ENCODE results near the gene ANXA2.

The ANXA2 gene

GRCh38 chr15:60425461-60425860 lies 27.7 kb upstream of the ANXA2 start:
- no peak overlapping the region for H3K4me3 ChIP-seq (ENCODE audit: low read depth, low read length)
- peaks cover 0 to 5% of the 10 kb centered on the region in 2 experiments for H3K36me3 ChIP-seq (ENCODE audit: control insufficient read depth in 1 of 2, insufficient read depth in 2 of 2, low read length in 2 of 2)
- no CpG with 5 or more reads among the region's 2 CpGs for WGBS (ENCODE audit: extremely low coverage, insufficient coverage, insufficient read length)
- no peaks in the 10 kb centered on the region for H3K79me2 ChIP-seq (ENCODE audit: control insufficient read depth, insufficient read depth, low read length, poor library complexity)
- H2BK12ac ChIP-seq (ENCODE audit: low read length): no peak overlapping the region
- no peak overlapping the region for H4K8ac ChIP-seq (ENCODE audit: low read depth, low read length)
- H3K27ac ChIP-seq (ENCODE audit: low read depth, low read length): no peak overlapping the region
- H3K27me3 ChIP-seq (ENCODE audit: insufficient read depth, low read length): no peaks in the 10 kb centered on the region
- no peaks in the 10 kb centered on the region for H3K9me3 ChIP-seq (ENCODE audit: insufficient read depth, low read depth, low read length)
- no peak for DNase-seq
- peaks cover 0 to 4% of the 10 kb centered on the region in 2 experiments for H3K4me1 ChIP-seq (ENCODE audit: control insufficient read depth in 1 of 2, insufficient read depth in 2 of 2, low read length in 2 of 2)
- no peak overlapping the region for H2BK120ac ChIP-seq (ENCODE audit: insufficient read depth, low read length, poor library complexity)
- no peak overlapping the region for H2AFZ ChIP-seq (ENCODE audit: insufficient read depth, low read length, poor library complexity)
- no peak overlapping the region for H3K18ac ChIP-seq (ENCODE audit: low read length)
- H3K4me2 ChIP-seq (ENCODE audit: low read length): no peak overlapping the region
- H4K12ac ChIP-seq (ENCODE audit: low read depth, low read length): no peak overlapping the region
- no peak overlapping the region for H2AK5ac ChIP-seq (ENCODE audit: low read length)
- H3K79me1 ChIP-seq (ENCODE audit: low read length): no peaks in the 10 kb centered on the region
- H4K91ac ChIP-seq (ENCODE audit: low read depth, low read length): no peak overlapping the region
- H3K9ac ChIP-seq (ENCODE audit: low read length): no peak overlapping the region
- no peak overlapping the region for H3K14ac ChIP-seq (ENCODE audit: low read length)
- no peak overlapping the region for H2BK5ac ChIP-seq (ENCODE audit: low read depth, low read length, poor library complexity)
- H3K4ac ChIP-seq (ENCODE audit: low read depth, low read length): no peak overlapping the region
- H3K23ac ChIP-seq (ENCODE audit: low read length): no peak overlapping the region

- H3K4me2 ChIP-seq (ENCODE audit: low read length): no peak overlapping the region
- no peak overlapping the region for H3K4me3 ChIP-seq (ENCODE audit: low read depth, low read length)
- H4K91ac ChIP-seq (ENCODE audit: low read depth, low read length): no peak overlapping the region
- no peak overlapping the region for H3K4ac ChIP-seq (ENCODE audit: low read depth, low read length)
- H2BK5ac ChIP-seq (ENCODE audit: low read depth, low read length, poor library complexity): no peak overlapping the region
- no CpG with 5 or more reads among the region's 1 CpG for WGBS (ENCODE audit: extremely low coverage, insufficient coverage, insufficient read length)
- no peaks in the 10 kb centered on the region for H3K79me1 ChIP-seq (ENCODE audit: low read length)
- no peak overlapping the region for H4K8ac ChIP-seq (ENCODE audit: low read depth, low read length)
- no peak overlapping the region for H2BK12ac ChIP-seq (ENCODE audit: low read length)
- H3K23ac ChIP-seq (ENCODE audit: low read length): no peak overlapping the region
- H3K79me2 ChIP-seq (ENCODE audit: control insufficient read depth, insufficient read depth, low read length, poor library complexity): no peaks in the 10 kb centered on the region
- H4K12ac ChIP-seq (ENCODE audit: low read depth, low read length): no peak overlapping the region
- H3K9ac ChIP-seq (ENCODE audit: low read length): no peak overlapping the region
- peaks cover 0 to 5% of the 10 kb centered on the region in 2 experiments for H3K36me3 ChIP-seq (ENCODE audit: control insufficient read depth in 1 of 2, insufficient read depth in 2 of 2, low read length in 2 of 2)
- no peak for DNase-seq
- H3K14ac ChIP-seq (ENCODE audit: low read length): no peak overlapping the region
- H3K18ac ChIP-seq (ENCODE audit: low read length): no peak overlapping the region
- peaks cover 0 to 4% of the 10 kb centered on the region in 2 experiments for H3K4me1 ChIP-seq (ENCODE audit: control insufficient read depth in 1 of 2, insufficient read depth in 2 of 2, low read length in 2 of 2)
- H2BK120ac ChIP-seq (ENCODE audit: insufficient read depth, low read length, poor library complexity): no peak overlapping the region
- no peaks in the 10 kb centered on the region for H3K27me3 ChIP-seq (ENCODE audit: insufficient read depth, low read length)
- H3K9me3 ChIP-seq (ENCODE audit: insufficient read depth, low read depth, low read length): no peaks in the 10 kb centered on the region
- H3K27ac ChIP-seq (ENCODE audit: low read depth, low read length): no peak overlapping the region
- no peak overlapping the region for H2AK5ac ChIP-seq (ENCODE audit: low read length)
- no peak overlapping the region for H2AFZ ChIP-seq (ENCODE audit: insufficient read depth, low read length, poor library complexity)
Observed at GRCh38 chr15:60424006-60424405, 26.2 kb upstream of the ANXA2 start.

- Histone ChIP-seq H3K4me3 (ENCODE audit: low read depth, low read length) (no peak overlapping the region), H3K23ac (ENCODE audit: low read length) (no peak overlapping the region), H3K4ac (ENCODE audit: low read depth, low read length) (no peak overlapping the region), H3K9ac (ENCODE audit: low read length) (no peak overlapping the region), H2BK120ac (ENCODE audit: insufficient read depth, low read length, poor library complexity) (no peak overlapping the region), H3K4me2 (ENCODE audit: low read length) (no peak overlapping the region), H3K79me2 (ENCODE audit: control insufficient read depth, insufficient read depth, low read length, poor library complexity) (no peaks in the 10 kb centered on the region), H3K4me1 (ENCODE audit: control insufficient read depth in 1 of 2, insufficient read depth in 2 of 2, low read length in 2 of 2) (peaks cover 0 to 4% of the 10 kb centered on the region in 2 experiments), H3K79me1 (ENCODE audit: low read length) (no peaks in the 10 kb centered on the region), H2AK5ac (ENCODE audit: low read length) (no peak overlapping the region), H2BK12ac (ENCODE audit: low read length) (no peak overlapping the region), H3K36me3 (ENCODE audit: control insufficient read depth in 1 of 2, insufficient read depth in 2 of 2, low read length in 2 of 2) (peaks cover 0 to 5% of the 10 kb centered on the region in 2 experiments), H3K14ac (ENCODE audit: low read length) (no peak overlapping the region), H3K9me3 (ENCODE audit: insufficient read depth, low read depth, low read length) (no peaks in the 10 kb centered on the region), H3K18ac (ENCODE audit: low read length) (no peak overlapping the region), H2AFZ (ENCODE audit: insufficient read depth, low read length, poor library complexity) (no peak overlapping the region), H4K12ac (ENCODE audit: low read depth, low read length) (no peak overlapping the region), H4K91ac (ENCODE audit: low read depth, low read length) (no peak overlapping the region), H2BK5ac (ENCODE audit: low read depth, low read length, poor library complexity) (no peak overlapping the region), H3K27me3 (ENCODE audit: insufficient read depth, low read length) (no peaks in the 10 kb centered on the region), H4K8ac (ENCODE audit: low read depth, low read length) (no peak overlapping the region), H3K27ac (ENCODE audit: low read depth, low read length) (no peak overlapping the region)
- WGBS (ENCODE audit: extremely low coverage, insufficient coverage, insufficient read length): no CpG with 5 or more reads among the region's 2 CpGs
- DNase-seq: peak; percentile 71 to 94
Observed at GRCh38 chr15:60423537-60423936, 25.8 kb upstream of the ANXA2 start.

- peaks cover 0 to 3% of the 10 kb centered on the region in 2 experiments for H3K36me3 ChIP-seq (ENCODE audit: control insufficient read depth in 1 of 2, insufficient read depth in 2 of 2, low read length in 2 of 2)
- no peak overlapping the region for H2BK120ac ChIP-seq (ENCODE audit: insufficient read depth, low read length, poor library complexity)
- no CpG with 5 or more reads among the region's 1 CpG for WGBS (ENCODE audit: extremely low coverage, insufficient coverage, insufficient read length)
- H3K14ac ChIP-seq (ENCODE audit: low read length): no peak overlapping the region
- H2BK12ac ChIP-seq (ENCODE audit: low read length): no peak overlapping the region
- no peak overlapping the region for H4K8ac ChIP-seq (ENCODE audit: low read depth, low read length)
- no peak overlapping the region for H3K4me3 ChIP-seq (ENCODE audit: low read depth, low read length)
- H2AK5ac ChIP-seq (ENCODE audit: low read length): no peak overlapping the region
- H4K91ac ChIP-seq (ENCODE audit: low read depth, low read length): no peak overlapping the region
- peaks cover 0 to 4% of the 10 kb centered on the region in 2 experiments for H3K4me1 ChIP-seq (ENCODE audit: control insufficient read depth in 1 of 2, insufficient read depth in 2 of 2, low read length in 2 of 2)
- H3K4me2 ChIP-seq (ENCODE audit: low read length): no peak overlapping the region
- no peak for DNase-seq
- H3K23ac ChIP-seq (ENCODE audit: low read length): no peak overlapping the region
- no peak overlapping the region for H2AFZ ChIP-seq (ENCODE audit: insufficient read depth, low read length, poor library complexity)
- H4K12ac ChIP-seq (ENCODE audit: low read depth, low read length): no peak overlapping the region
- H2BK5ac ChIP-seq (ENCODE audit: low read depth, low read length, poor library complexity): no peak overlapping the region
- no peak overlapping the region for H3K9ac ChIP-seq (ENCODE audit: low read length)
- no peaks in the 10 kb centered on the region for H3K79me2 ChIP-seq (ENCODE audit: control insufficient read depth, insufficient read depth, low read length, poor library complexity)
- no peak overlapping the region for H3K27ac ChIP-seq (ENCODE audit: low read depth, low read length)
- no peak overlapping the region for H3K4ac ChIP-seq (ENCODE audit: low read depth, low read length)
- no peak overlapping the region for H3K18ac ChIP-seq (ENCODE audit: low read length)
- H3K9me3 ChIP-seq (ENCODE audit: insufficient read depth, low read depth, low read length): no peaks in the 10 kb centered on the region
- H3K27me3 ChIP-seq (ENCODE audit: insufficient read depth, low read length): no peaks in the 10 kb centered on the region
- no peaks in the 10 kb centered on the region for H3K79me1 ChIP-seq (ENCODE audit: low read length)
Observed at GRCh38 chr15:60421544-60421943, 23.8 kb upstream of the ANXA2 start.
